NCI-H526 (cell line): Measurements from ENCODE around the gene C10orf88.
"Not testable (repeated sequence)": the region's sequence is repeated elsewhere in the genome, so short reads cannot be mapped to it uniquely, and the experiment has no call there.

Experiments
- DNase-seq, 2 experiments: peaks; one replicate each; lab custom pipeline; 2025; lab: John Stamatoyannopoulos, UW

The C10orf88 gene

DNA sequence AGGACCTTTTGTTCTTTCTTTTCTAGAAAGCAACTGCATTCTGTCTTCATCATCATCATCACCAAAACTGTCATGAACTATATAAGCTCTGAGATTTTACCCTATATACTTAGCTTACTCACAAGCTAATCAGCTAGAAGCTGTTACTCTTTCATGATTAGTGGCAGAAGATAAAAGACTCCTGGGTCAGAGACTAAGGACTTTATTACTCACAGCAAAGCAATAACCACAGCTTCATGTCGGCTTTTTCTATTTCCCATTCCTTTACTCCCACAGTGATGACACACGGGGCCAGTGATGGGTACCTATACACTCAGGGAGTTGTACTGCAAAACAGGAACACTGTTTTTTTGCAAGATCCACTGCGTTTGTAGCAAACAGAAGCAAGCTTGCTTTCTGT, 8.4 kb upstream of the C10orf88 start:
- DNase-seq, result no peak

DNA sequence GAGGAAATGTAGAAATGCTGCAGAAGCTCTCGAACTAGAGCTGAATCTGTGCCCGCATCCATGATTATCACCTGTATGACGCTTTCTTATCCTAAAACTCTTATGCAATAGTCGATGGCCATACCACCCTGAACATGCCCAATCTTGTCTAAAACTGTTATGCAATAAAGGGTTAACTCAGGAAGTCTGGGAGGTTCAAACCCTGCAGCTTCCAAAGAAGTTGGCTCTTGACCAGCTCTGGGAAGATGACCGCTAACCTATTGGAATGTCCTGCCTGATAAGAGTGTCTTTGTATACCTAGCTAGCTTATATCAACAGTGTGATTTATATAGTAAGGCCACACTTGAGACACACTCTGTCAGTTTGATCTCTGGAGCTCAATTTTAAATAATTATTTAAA, 3.4 kb upstream of the C10orf88 start:
- DNase-seq, result no peak

DNA sequence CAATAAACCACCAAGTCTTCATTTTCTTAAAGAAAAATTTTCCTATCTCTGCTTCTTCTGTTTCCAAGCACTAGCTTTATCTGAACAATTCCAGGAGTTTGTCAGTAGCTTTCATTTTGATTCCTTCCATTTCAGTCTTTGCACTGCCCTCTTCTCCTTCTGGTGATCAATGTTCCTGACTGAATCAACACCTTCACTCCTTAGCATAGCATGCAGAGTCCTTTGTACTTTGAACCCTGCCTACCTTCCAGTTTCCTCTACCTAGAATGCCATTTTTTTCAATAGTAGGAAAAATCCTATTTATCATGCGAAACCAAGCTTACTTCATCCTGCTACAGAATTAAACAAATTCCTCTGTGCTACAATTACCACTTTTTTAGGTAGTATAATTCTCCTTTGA, 1.9 kb upstream of the C10orf88 start:
- no peak for DNase-seq

DNA sequence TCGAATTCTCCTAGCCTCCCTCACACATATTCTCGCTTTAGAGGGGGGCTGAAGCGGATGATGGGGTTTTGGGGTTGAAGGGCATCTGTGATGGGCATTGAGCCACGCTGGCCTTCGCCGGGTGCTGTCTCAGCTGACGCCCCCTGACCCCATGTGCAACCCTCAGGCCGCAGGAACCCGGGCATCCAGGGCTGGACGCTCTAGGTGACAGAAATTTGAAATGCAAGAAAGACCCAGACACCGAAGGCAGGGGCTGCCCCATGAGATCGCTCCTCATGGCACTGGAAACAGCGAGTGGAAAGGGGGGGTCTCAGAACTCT, 664 bp upstream of the C10orf88 start:
- DNase-seq, result no peak

DNA sequence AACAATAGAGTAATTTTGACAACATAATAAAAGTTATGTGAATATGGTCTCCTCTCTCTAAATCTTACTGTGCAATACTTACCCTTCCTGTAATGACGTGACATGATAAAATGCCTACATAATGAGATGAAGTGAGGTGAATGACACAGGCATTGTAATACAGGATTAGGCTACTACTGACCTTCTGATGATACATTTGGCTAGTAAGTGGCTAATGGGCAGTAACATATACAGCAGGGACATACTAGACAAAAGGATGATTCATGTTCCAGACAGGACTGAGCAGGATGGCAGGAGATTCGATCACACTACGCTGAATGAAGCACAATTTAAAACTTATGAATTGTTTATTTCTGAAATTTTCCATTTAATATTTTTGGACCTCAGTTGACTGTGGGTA, 4.7 kb downstream of the C10orf88 start:
- DNase-seq, result no peak

DNA sequence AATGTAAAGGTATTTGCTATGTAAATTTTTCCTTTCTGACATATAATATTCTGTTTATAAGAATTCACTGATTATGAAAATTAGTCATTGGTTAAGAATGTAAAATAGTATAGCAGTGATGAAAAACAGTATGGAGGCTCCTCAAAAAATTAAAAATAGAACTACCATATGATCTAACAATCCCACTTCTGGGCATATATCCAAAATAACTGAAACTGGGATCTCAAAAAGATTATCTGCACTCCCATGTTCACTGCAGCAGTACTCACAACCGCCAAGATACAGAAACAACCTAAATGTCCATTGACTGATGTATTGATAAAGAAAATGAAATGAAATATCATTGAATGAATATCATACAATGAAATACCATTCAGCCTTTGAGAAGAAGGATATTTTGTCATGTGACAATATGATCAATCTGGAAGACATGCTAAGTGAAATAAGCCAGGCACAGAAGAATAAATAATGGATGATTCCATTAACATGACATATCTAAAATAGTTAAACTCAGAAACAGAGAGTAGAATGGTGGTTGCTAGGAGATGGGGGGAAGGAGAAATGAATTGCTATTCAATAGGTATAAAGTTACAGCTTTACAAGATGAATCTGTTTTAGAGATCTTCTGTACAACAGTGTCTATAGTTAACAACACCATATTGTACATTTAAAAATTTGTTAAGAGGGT, 14.0 kb downstream of the C10orf88 start:
- no peak for DNase-seq

DNA sequence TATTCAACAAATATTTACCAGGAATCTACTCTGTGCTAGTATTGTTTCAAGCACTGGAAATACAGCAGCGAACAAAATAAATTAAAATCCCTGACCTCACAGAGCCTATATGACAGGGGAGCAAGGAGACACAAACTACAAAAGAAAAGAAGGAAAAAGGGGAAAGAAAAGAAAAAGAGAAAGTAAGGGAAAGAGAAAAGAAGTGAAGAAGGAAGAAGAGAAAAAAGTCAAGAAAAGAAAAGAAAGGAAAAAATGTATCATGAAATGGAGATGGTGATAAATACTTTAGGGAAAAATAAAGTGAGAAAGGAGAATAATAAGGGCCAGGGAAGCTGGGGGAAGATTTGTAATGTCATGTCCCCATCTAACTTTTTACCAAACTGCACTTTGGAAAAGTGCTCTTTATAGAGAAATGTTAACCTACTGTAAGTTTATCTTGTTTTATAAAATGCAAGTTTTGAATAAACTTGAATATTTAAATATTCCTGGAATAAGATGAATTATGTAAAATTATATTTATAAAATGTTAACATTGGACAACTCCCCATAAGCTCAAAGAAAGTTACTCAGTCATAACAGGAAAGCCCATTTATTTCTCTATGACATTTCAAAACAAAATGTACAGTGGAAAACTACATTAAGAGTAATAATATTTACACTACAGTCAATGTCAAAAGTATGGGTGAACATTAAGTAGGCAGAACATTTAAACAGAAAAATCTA, 14.7 kb downstream of the C10orf88 start:
- DNase-seq, result no peak

DNA sequence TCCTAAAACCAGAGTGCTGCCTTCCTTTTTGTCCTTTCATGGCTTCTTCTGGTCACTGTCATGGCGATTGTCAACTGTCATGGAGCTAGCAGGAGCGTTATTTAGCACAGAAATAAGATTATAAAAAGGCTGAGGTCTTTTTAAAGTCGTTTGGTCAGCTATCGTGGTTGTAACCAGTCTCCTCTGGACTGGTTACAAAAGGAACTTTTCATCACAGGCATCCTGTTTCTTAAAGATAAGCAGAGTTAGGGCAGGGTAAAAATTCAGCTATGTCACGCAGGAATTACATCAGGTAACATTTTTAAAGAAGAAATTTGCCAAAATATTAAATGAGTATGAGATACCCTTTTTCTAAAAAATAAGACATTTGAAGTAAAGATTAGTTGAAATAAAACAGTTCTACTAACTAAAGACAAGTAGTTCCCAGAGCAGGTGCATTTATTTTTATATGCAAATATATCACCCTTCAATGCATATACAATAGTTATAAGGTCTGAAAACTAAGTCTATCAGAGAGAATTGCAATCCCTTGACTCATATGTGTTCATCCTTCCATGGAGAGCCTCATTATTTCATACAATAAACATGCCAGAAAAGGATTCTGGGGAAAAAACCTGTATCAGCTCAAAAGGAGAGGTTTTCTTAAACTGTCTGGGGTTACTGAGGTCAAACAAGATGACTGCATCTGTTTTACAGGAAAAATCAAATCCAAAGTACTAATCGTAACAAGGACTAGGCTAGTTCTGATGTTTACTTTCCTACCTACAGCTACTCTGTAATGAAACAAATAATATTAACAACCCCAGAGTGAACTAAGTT, 22.7 kb downstream of the C10orf88 start:
- peak in 1 of 2 experiments; percentile 6 for DNase-seq

DNA sequence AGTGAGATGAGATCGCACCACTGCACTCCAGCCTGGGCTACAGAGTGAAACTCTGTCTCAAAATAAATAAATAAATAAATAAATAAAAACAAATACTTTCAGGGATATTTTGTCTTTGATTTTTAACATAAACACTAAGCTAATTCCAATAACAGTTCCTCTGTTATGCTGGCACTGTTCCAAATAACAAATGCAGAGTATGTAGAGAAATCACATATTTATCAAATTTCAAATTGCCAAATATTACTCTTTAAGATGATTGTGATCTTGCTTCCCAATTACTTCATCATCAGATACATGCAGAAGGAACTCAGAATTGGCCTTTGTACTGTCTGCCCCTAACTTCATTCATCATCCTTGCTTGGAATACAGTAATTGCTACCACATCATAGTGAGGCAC, 23.9 kb downstream of the C10orf88 start:
- no peak for DNase-seq

DNA sequence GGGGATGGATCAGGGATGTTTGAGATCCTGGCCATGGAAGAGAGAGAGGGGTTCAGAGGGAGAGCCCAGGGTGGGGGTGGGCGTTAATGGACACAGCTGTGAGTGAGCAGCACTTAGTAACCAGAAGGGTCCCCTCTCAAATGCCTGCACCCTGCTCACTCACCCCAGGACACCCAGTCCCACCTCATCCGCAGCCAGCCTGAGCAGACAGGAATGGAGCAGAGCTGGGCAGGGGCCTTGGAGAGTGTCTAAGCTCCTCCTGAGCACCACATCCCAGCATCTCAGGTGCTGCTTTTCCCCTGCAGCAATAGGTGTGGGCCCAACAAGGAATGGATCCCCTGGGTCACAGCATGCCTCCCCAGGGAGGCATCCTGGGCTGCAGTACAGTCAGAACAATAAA, 38.3 kb downstream of the C10orf88 start:
- no peak for DNase-seq

DNA sequence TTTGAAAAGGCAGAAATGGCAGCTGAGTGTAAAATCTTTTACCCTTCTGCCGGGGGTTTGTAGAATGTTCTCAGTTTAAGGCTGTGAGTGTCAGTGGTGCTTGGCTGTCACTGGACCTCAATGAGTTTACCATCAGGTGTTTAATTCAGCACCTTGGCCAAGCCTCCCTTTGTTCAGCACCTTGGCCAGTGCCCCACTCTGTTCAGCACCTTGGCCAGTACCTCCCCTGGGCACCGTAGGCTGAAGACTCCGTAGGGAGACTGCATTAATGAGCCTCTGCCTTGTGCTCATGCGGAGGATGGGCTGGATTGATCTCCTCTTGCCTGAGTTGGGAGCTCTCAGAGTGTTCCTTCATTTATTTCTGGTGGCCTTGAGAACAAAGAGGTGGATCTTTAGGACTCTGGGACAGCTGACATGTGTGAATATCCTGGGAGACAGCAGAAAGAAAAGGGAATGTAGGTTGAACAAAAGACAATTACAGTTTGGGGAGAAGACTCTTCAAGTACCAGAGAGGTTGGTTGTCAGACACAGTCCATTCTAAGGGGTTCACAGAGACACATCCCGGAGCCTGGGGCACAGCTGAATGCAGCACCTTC, 42.0 kb downstream of the C10orf88 start:
- no peak for DNase-seq

DNA sequence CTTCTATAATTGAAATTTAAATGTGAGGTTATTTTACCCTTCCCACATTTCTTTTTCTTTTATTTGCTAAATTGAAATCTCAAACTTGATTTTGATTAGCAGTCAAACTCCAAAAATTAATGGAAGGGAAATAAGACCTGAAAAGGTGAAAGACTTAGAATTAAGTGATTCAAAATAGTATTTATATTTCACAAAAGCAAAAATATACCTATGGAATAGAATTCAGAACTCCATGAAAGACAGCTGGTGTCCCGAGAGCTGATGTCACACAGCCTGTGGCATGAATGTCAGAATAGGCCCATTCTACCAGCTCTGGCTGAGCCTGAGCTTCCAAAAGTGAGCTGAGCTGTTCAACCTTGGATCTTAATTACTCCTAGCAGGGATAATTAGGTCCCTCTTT, 43.7 kb downstream of the C10orf88 start, which contains the start of gene FAM24A:
TSS of gene FAM24A (plus strand) at position 301 of the 400 bp plus-strand sequence. CDS start 1,025 bp downstream, outside the sequence.
- DNase-seq, result no peak

DNA sequence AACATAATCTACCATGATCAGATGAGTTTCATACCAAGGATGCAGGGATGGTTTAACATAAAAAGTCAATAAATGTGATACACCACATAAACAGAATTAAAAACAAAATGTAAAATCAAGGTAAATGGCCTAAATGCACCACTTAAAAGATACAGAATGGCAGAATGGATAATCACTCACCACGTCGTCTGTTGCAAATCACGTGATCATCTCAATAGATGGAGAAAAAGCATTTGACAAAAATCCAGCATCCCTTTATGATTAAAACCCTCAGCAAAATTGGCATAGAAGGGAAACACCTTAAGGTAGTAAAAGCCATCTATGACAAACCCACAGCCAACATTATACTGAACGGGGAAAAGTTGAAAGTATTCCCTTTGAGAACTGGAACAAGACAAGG, 50.2 kb downstream of the C10orf88 start:
- DNase-seq, result not testable (repeated sequence)

DNA sequence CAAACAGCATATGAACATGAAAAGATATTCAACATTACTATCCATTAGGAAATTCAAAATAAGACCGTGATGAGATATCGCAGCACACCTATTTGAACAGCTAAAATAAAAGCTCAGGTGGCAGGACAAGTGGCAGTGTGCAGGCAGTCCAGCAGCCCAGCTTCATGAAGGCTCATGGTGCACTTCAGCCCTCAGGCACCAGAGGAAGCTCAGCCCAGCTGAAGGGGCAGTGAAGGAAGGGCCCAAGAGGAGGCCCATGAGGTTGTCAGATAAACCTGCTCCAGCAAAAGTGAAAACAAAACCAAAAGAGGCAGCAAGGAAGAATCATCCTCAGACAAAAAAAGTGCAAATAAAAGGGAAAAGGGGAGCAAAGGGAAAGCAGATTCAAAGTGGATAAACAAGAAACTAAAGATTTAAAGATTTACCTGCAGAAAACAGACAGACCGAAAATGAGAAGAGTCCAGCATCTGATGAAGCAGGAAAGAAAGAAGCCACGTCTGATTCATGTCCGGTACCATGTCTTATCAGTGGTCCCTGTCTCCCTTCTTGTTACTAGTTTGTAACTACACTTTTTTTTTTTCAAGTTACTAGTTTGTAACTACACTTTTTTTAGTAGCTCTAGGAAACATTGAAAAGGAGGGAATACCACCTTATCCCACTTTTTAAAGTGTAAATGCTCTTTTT, 59.6 kb downstream of the C10orf88 start:
- DNase-seq, result no peak

DNA sequence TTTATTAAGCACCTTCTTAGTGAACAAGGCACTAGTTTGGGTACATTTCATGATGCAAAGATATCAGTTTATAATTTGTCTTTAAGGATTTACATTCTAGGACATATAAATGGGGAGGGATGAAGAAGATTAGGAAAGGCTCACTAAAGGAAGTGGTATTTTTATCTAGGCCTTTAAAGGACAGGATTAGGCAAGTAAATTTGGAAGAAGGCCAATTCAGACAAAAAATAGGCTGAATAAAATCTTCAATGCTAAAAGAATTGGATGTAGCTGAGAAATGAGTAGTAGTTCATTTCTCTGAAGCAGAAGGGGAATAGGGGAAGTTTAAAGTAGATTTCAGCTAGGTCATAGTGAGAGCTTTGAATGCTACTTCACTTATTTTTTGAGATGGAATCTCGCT, 69.9 kb downstream of the C10orf88 start:
- DNase-seq, result no peak

DNA sequence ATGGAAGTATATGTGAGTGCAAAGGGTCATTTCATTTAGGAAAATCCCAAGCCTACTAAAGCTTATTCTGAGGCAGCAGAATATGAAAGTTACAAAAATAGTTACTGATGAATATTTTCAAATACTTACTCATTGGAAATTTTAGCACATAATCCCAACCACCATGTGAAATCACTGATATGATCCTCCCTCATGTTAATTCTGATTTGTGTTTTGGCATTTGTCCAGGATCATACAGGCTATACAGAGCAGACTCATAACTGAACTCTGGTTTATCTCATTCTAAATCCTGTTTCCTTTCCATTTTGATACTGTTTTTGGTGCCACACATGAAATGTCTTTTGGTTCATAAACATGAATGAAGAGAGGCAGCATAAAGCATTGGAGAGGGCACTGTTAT, 71.3 kb downstream of the C10orf88 start:
- DNase-seq, result no peak
